Upper lobe of left lung (tissue), 4 donors: Measurements from ENCODE around the gene RHOH.

Experiments used
- CTCF ChIP-seq, 6 experiments: fragments of 450-650 bp in 4 of 6; fragments of 200-600 bp in 2 of 6; sonication (generic) in 2 of 6; IDR thresholded peaks; one replicate each; pipeline ENCODE4 v1.5.1; 2016 to 2019; ENCODE audit warnings: antibody characterized with exemption in 6 of 6
- POLR2A ChIP-seq, 4 donors: fragments of 450-650 bp; IDR thresholded peaks; one replicate each; pipeline ENCODE4 v1.5.1; 2016 to 2017; ENCODE audit warnings: antibody characterized with exemption in 4 of 4, mild to moderate bottlenecking in 2 of 4

- TF ChIP-seq POLR2A (IDR thresholded peaks at IDR 0.05) = no peak
- no peak for TF ChIP-seq CTCF (IDR thresholded peaks at IDR 0.05)
These were observed 61.8 kb downstream of the RHOH start for GRCh38 chr4:40258627-40259026.
